C4-2B (cell line): ENCODE data around the gene ZMPSTE24.
"Not testable (repeated sequence)": the region's sequence is repeated elsewhere in the genome, so short reads cannot be mapped to it uniquely, and the experiment has no call there.

Experiments used
- H3K27ac ChIP-seq: fragments of 450-650 bp; 2 replicates; pipeline ENCODE4 v1.5.1; 2017
- CTCF ChIP-seq: fragments of 450-650 bp; conservative IDR thresholded peaks from 2 replicates; pipeline ENCODE4 v1.5.1; 2017; ENCODE audit warnings: mild to moderate bottlenecking
- ZFX ChIP-seq: fragments of 450-650 bp; IDR thresholded peaks from 2 replicates; pipeline ENCODE4 v1.6.1; 2017

ZMPSTE24 gene

GRCh38 chr1:40257688-40258444 lies at the start of gene ZMPSTE24:
Gene ZMPSTE24 (plus strand): TSS chr1:40258236. CDS start chr1:40258272, 36 bp downstream.
- peak within 1 kb of the TSS; percentile 87 for H3K27ac ChIP-seq
- peak; percentile 99 for TF ChIP-seq ZFX
- TF ChIP-seq CTCF = no peak

GRCh38 chr1:40210511-40211204 lies 47.4 kb upstream of the ZMPSTE24 start:
- TF ChIP-seq CTCF (no peak), ZFX (no peak)
- no peak overlapping the region for H3K27ac ChIP-seq

- TF ChIP-seq ZFX (no peak), CTCF (no peak)
- H3K27ac ChIP-seq = no peak overlapping the region
Measured at GRCh38 chr1:40218333-40218732, 39.7 kb upstream of the ZMPSTE24 start.

DNA sequence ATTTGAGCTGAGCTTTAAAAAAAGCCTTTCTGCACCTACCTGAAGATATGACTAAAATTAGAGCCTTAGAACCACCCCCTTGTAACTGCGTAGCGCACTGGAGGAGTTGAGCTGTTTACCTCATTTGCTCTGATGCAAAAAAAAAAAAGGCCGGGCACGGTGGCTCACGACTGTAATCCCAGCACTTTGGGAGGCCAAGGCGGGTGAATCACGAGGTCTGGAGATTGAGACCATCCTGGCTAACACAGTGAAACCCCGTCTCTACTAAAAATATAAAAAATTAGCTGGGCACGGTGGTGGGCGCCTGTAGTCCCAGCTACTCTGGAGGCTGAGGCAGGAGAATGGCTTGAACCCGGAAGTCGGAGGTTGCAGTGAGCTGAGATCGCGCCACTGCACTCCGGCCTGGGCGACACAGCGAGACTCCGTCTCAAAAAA lies 36.5 kb upstream of the ZMPSTE24 start:
- not testable (repeated sequence) for H3K27ac ChIP-seq

DNA sequence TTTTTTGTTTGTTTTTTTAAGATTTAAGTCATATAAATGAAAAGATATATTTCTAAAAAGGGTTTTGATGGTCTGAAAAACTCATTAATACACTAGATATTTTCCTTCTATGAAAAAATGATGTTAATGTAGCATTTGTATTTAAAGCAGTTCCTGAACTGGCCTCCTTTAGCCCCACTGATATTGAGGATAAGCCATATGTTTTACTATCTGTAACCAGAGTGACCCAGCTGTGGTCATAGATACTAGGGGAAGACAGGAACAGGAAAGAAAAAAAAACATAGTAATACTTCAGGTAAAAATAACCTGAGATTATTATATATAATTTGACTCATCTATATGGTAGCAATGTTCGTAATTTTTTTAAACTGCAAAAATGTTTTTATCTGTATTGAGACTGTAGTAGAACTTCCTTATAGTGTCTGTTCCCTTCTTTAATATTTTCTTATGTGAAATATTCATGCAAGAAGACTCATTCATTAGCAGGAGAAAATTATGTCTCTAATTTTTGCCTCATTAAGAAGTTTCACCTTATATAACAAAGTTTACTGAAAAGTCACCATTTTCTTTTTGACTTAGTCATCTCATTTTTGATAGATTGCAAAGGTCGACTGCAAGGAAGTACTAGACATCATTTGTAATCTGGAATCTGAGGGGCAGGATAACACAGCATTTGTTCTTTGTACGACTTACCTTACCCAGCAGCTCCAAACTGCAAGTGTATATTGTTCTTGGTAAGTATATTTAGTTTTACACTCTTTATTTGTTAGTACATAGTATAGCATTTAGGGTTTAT lies 35.9 kb upstream of the ZMPSTE24 start:
- TF ChIP-seq ZFX = no peak
- TF ChIP-seq CTCF = no peak
- H3K27ac ChIP-seq = no peak overlapping the region

DNA sequence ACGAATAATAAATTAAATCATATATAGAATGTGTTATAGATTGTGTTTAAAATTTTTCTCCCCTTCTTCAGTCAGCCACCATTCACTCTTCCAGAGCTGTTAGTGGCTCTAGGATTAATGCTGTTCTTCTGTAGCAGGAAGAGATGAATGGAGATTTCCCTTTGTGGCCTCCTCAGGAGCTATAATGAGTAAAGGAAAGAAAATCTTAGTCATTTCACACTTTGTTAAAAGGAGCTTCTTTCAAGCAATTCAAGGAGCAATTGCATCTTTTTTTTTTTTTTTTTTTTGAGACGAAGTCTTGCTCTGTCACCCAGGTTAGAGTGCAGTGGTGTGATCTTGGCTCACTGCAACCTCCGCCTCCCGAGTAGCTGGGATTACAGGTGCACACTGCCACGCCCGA lies 34.0 kb upstream of the ZMPSTE24 start:
- TF ChIP-seq CTCF = no peak
- TF ChIP-seq ZFX = no peak

GRCh38 chr1:40226192-40226591 lies 31.8 kb upstream of the ZMPSTE24 start:
- H3K27ac ChIP-seq = no peak overlapping the region
- TF ChIP-seq CTCF = no peak
- no peak for TF ChIP-seq ZFX

More for the DNA sequence above, 34.0 kb upstream of the ZMPSTE24 start:
- H3K27ac ChIP-seq = no peak overlapping the region
